Ectodermal cell (in vitro differentiated cells): ENCODE measurements around the gene SMAD3.
"Not testable (repeated sequence)": the region's sequence is repeated elsewhere in the genome, so short reads cannot be mapped to it uniquely, and the experiment has no call there.

Experiments
- H3K27ac ChIP-seq: 2 replicates; pipeline ENCODE4 v1.7.0; 2013; ENCODE audit warnings: mild to moderate bottlenecking, low read depth, low read length; ENCODE audit not compliant: insufficient read depth, poor library complexity, severe bottlenecking
- H3K27me3 ChIP-seq: 2 replicates; pipeline ENCODE4 v1.7.0; 2013; ENCODE audit warnings: mild to moderate bottlenecking, low read length; ENCODE audit not compliant: insufficient read depth, control insufficient read depth, poor library complexity, severe bottlenecking
- H3K36me3 ChIP-seq: one replicate; pipeline ENCODE4 v1.7.0; 2013; ENCODE audit warnings: low read length; ENCODE audit not compliant: control insufficient read depth, insufficient read depth
- H3K4me1 ChIP-seq: one replicate; pipeline ENCODE4 v1.7.0; 2013; ENCODE audit warnings: low read length; ENCODE audit not compliant: control insufficient read depth, insufficient read depth
- H3K4me3 ChIP-seq: 2 replicates; pipeline ENCODE4 v1.7.0; 2013; ENCODE audit warnings: low read depth, low read length, control low read depth; ENCODE audit not compliant: insufficient read depth
- H3K9me3 ChIP-seq: 2 replicates; pipeline ENCODE4 v1.7.0; 2013; ENCODE audit warnings: mild to moderate bottlenecking, low read length, moderate library complexity; ENCODE audit not compliant: control insufficient read depth
- WGBS, 2 experiments: methylation state at CpG; one replicate each; pipeline ENCODE4 v1.1.7; 2013; ENCODE audit warnings: missing lambda C conversion rate in 2 of 2; 5-methylcytosine and 5-hydroxymethylcytosine counted together

Gene SMAD3

GRCh38 chr15:67072442-67072841, 7.0 kb downstream of the SMAD3 start:
- WGBS, 2 experiments = 89 to 100% methylated on average over 1 of the region's 1 CpG
- Histone ChIP-seq H3K36me3 (no peaks in the 10 kb centered on the region), H3K27ac (no peak overlapping the region), H3K27me3 (no peaks in the 10 kb centered on the region), H3K4me1 (peaks cover 29% of the 10 kb centered on the region), H3K9me3 (no peaks in the 10 kb centered on the region), H3K4me3 (no peak overlapping the region)

DNA sequence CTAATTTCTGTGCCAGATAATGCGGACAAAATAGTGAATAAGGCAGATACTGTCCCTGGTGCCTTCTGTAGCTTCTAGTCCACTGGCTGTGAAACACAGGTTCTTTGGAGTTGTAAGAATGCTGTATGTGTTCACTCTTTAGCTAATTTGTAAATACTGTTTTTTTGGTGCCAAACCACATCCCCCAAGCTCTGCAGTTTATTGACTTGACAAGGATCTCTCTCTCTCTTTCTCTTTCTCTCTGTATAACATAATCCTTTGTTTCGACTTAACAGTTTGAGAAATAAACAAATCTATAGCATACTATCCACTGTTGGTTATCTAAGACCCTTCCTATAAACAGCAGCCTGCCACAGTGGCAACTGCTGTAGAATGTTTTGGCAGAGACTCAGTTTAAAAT, 7.6 kb downstream of the SMAD3 start:
- Histone ChIP-seq H3K27ac (no peak overlapping the region), H3K4me3 (no peak overlapping the region), H3K36me3 (no peaks in the 10 kb centered on the region), H3K27me3 (no peaks in the 10 kb centered on the region), H3K4me1 (peaks cover 29% of the 10 kb centered on the region), H3K9me3 (no peaks in the 10 kb centered on the region)
- 94 to 99% methylated on average over 2 of the region's 2 CpGs for WGBS, 2 experiments

- Histone ChIP-seq H3K4me3 (no peak overlapping the region), H3K9me3 (no peaks in the 10 kb centered on the region), H3K27me3 (no peaks in the 10 kb centered on the region), H3K36me3 (no peaks in the 10 kb centered on the region), H3K4me1 (peaks cover 12% of the 10 kb centered on the region), H3K27ac (no peak overlapping the region)
- WGBS, 2 experiments = 100% methylated on average over 1 of the region's 1 CpG
These were observed 9.5 kb downstream of the SMAD3 start for GRCh38 chr15:67074886-67075229.

- not testable (repeated sequence) for H3K36me3 ChIP-seq, H3K4me3 ChIP-seq, H3K27ac ChIP-seq, H3K4me1 ChIP-seq, H3K9me3 ChIP-seq, H3K27me3 ChIP-seq
- WGBS, 2 experiments = 96 to 97% methylated on average over 14 of the region's 14 CpGs
These were observed 10.2 kb downstream of the SMAD3 start for GRCh38 chr15:67075555-67076135.

GRCh38 chr15:67076147-67076843, 10.9 kb downstream of the SMAD3 start:
- Histone ChIP-seq H3K36me3 (no peaks in the 10 kb centered on the region), H3K27me3 (no peaks in the 10 kb centered on the region), H3K9me3 (no peaks in the 10 kb centered on the region), H3K4me3 (no peak overlapping the region), H3K4me1 (peaks cover 7% of the 10 kb centered on the region), H3K27ac (no peak overlapping the region)
- 80 to 82% methylated on average over 13 of the region's 13 CpGs for WGBS, 2 experiments

DNA sequence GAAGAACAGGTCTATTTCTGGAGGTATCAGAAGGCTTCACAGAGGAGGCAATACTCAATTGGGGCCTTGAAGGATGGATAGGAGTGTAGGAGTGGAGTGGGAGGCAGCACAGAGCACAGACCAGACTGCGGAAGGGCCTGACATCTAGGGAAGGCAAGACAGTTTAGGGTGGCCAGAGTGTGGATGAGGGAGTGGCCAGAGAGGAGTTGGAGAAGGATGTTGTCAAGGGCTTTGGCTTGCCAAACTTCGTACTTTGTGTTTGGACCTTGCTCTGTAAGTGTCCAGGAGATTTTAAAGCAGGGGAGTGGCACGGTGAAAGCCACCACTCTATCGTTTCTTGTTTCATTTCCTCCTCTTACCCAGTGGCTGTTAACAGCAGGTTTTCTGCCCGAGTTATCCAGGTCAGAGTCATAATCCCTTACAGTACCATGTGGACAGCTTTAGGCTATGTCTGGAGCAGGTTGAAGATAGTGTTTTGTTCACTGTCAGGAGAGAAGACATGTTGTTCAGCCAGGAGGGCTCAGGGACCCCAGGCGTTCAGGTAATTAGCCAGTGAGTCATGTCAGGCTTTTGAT, 12.3 kb downstream of the SMAD3 start:
- no peak overlapping the region for H3K27ac ChIP-seq
- no peak overlapping the region for H3K4me3 ChIP-seq
- peaks cover 13% of the 10 kb centered on the region for H3K4me1 ChIP-seq
- 72 to 74% methylated on average over 6 of the region's 6 CpGs for WGBS, 2 experiments
- H3K27me3 ChIP-seq = no peaks in the 10 kb centered on the region
- H3K36me3 ChIP-seq = no peaks in the 10 kb centered on the region
- no peaks in the 10 kb centered on the region for H3K9me3 ChIP-seq

- peaks cover 13% of the 10 kb centered on the region for H3K4me1 ChIP-seq
- no peaks in the 10 kb centered on the region for H3K36me3 ChIP-seq
- no peaks in the 10 kb centered on the region for H3K27me3 ChIP-seq
- H3K27ac ChIP-seq = no peak overlapping the region
- 89 to 100% methylated on average over 3 of the region's 3 CpGs for WGBS, 2 experiments
- H3K4me3 ChIP-seq = no peak overlapping the region
- no peaks in the 10 kb centered on the region for H3K9me3 ChIP-seq
These were observed 14.0 kb downstream of the SMAD3 start for GRCh38 chr15:67079361-67079760.

- no peaks in the 10 kb centered on the region for H3K36me3 ChIP-seq
- H3K27ac ChIP-seq = no peak overlapping the region
- H3K4me1 ChIP-seq = peaks cover 17% of the 10 kb centered on the region
- no peaks in the 10 kb centered on the region for H3K9me3 ChIP-seq
- H3K4me3 ChIP-seq = no peak overlapping the region
- 91 to 96% methylated on average over 12 of the region's 12 CpGs for WGBS, 2 experiments
- H3K27me3 ChIP-seq = no peaks in the 10 kb centered on the region
These were observed 14.9 kb downstream of the SMAD3 start for GRCh38 chr15:67080118-67080899.

- Histone ChIP-seq H3K4me1 (peaks cover 23% of the 10 kb centered on the region), H3K9me3 (no peaks in the 10 kb centered on the region), H3K27ac (no peak overlapping the region), H3K27me3 (no peaks in the 10 kb centered on the region), H3K4me3 (no peak overlapping the region), H3K36me3 (no peaks in the 10 kb centered on the region)
- WGBS, 2 experiments = 90 to 91% methylated on average over 10 of the region's 10 CpGs
These were observed 15.6 kb downstream of the SMAD3 start for GRCh38 chr15:67080900-67081431.

- no peaks in the 10 kb centered on the region for H3K9me3 ChIP-seq
- H3K4me3 ChIP-seq = no peak overlapping the region
- 76 to 80% methylated on average over 3 of the region's 3 CpGs for WGBS, 2 experiments
- no peaks in the 10 kb centered on the region for H3K27me3 ChIP-seq
- H3K36me3 ChIP-seq = no peaks in the 10 kb centered on the region
- H3K27ac ChIP-seq = no peak overlapping the region
- peaks cover 30% of the 10 kb centered on the region for H3K4me1 ChIP-seq
These were observed 16.7 kb downstream of the SMAD3 start for GRCh38 chr15:67082007-67082536.
